ENCODE measurements around the gene TMEM225B.
"Not testable (repeated sequence)": the region's sequence is repeated elsewhere in the genome, so short reads cannot be mapped to it uniquely, and the experiment has no call there.

The TMEM225B gene

DNA sequence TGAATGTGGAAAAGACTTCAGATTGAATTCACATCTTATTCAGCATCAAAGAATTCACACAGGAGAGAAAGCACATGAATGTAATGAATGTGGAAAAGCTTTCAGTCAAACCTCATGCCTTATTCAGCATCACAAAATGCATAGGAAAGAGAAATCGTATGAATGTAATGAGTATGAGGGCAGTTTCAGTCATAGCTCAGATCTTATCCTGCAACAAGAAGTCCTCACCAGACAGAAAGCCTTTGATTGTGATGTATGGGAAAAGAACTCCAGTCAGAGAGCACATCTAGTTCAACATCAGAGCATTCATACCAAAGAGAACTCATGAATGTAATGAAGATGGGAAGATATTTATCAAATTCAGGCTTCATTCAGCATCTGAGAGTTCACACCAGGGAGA, 24.8 kb upstream of the TMEM225B start:
- Histone ChIP-seq H3K4me3 (replicated peaks; ENCODE audit: low read depth, low read length) (no peak overlapping the region), H3K36me3 (ENCODE audit: control insufficient read depth, insufficient read depth, low read length) (peaks cover 10% of the 10 kb centered on the region), H3K27me3 (replicated peaks; ENCODE audit: control insufficient read depth, insufficient read depth, low read length) (no peaks in the 10 kb centered on the region)
- TF ChIP-seq, protein P1, sequence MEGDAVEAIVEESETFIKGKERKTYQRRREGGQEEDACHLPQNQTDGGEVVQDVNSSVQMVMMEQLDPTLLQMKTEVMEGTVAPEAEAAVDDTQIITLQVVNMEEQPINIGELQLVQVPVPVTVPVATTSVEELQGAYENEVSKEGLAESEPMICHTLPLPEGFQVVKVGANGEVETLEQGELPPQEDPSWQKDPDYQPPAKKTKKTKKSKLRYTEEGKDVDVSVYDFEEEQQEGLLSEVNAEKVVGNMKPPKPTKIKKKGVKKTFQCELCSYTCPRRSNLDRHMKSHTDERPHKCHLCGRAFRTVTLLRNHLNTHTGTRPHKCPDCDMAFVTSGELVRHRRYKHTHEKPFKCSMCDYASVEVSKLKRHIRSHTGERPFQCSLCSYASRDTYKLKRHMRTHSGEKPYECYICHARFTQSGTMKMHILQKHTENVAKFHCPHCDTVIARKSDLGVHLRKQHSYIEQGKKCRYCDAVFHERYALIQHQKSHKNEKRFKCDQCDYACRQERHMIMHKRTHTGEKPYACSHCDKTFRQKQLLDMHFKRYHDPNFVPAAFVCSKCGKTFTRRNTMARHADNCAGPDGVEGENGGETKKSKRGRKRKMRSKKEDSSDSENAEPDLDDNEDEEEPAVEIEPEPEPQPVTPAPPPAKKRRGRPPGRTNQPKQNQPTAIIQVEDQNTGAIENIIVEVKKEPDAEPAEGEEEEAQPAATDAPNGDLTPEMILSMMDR (IDR thresholded peaks at IDR 0.05; ENCODE audit: insufficient read depth, low read length, poor library complexity, severe bottlenecking) = no peak
- no peak for DNase-seq (ENCODE audit: extremely low read depth, insufficient read length)

DNA sequence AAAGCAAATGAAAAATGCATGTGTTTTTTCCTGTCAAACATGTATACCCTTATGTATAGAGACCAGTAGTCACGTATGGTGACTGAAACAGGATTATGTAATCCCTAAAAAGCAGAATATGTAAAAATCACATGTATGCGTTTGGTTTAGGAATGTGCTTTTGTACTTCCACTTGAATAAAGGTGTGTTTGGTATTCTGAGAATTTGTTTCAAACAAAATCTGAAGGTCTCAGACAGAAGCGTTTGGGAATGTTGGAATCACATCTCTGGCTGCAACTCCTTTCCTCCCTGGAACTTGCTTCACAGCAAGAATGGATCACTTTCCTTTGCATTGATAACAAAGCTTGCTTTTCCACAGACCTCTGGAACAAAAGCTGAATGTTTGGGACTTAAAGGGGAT, 21.8 kb upstream of the TMEM225B start:
- TF ChIP-seq, protein P1 (IDR thresholded peaks at IDR 0.05; ENCODE audit: insufficient read depth, low read length, poor library complexity, severe bottlenecking) = no peak
- DNase-seq (ENCODE audit: extremely low read depth, insufficient read length) = no peak
- Histone ChIP-seq H3K36me3 (ENCODE audit: control insufficient read depth, insufficient read depth, low read length) (peaks cover 5% of the 10 kb centered on the region), H3K27me3 (replicated peaks; ENCODE audit: control insufficient read depth, insufficient read depth, low read length) (no peaks in the 10 kb centered on the region), H3K4me3 (replicated peaks; ENCODE audit: low read depth, low read length) (no peak overlapping the region)

DNA sequence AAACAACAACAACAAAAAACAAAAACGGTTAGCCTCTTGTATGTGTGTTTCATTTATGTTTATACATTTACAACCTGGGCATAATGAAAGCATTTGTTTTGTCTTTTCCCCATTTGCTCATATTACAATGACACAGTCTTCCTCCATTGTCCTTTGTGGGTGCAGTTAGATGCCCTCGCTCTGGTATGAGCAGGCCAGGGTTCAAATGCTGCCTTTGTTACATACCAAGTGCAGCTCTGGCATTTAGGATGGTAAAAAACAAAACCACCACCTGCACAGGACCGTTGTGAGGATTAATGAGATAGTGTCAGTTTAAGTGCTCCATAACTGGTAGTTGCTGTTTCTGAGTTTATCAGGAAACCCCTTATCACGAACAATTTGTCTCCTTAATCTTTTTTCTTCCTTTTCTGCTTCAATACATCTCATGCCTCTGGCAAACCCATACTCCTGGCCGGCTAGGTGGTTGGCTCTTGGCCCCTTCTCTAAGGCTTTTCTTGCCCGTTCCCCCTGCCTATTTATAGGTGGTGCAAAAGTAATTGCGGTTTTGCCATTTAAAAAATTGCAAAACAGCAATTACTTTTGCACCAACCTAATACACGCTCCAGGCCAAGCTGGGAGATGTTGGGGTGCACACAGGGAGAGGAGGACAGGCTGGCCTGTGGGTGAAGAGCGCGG, 18.6 kb upstream of the TMEM225B start:
- H3K4me3 ChIP-seq (replicated peaks; ENCODE audit: low read depth, low read length) = no peak overlapping the region
- no peaks in the 10 kb centered on the region for H3K36me3 ChIP-seq (ENCODE audit: control insufficient read depth, insufficient read depth, low read length)
- no peak for DNase-seq (ENCODE audit: extremely low read depth, insufficient read length)
- TF ChIP-seq, protein P1 (IDR thresholded peaks at IDR 0.05; ENCODE audit: insufficient read depth, low read length, poor library complexity, severe bottlenecking) = no peak
- no peaks in the 10 kb centered on the region for H3K27me3 ChIP-seq (replicated peaks; ENCODE audit: control insufficient read depth, insufficient read depth, low read length)

DNA sequence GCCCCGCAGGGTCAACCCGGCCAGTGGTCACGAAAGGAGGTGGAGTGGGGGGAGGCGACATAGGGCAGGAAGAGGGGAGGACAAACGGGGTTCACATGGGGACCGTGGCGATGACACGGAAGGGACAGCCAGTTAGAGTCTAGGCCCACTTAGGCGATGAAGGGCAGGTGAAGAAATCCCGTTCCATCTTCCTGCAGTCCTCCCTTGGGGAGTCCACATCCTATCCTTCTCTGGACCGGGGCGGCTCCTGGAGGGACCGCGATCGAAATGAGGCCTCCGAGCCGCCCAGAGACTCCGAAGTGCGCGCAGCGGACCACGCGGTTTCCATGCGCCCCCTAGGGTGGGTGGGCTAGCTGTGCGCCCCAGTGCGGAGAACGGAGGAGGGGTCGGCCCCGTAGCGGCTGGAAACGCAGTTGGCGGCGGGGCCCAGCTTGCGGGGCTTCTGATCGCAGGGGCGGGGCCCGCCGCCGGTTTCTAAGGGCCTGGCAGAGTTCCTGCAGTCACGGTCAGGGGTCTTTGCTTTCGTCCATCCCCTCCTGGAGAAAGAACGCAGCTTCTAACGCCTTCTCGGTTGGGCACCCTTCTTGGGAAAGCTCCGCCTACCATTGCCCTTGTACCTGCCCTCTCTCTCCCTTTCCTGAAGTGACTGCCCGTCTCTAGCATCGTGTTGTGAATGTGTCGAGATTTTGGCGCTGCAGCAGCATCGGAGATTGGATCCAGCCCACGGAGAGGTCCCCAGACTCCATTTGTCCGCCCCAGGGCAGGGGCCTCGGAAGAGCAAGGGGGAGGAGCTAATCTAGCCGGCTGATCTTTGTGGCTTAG, 17.9 kb upstream of the TMEM225B start:
- no peak overlapping the region; the same call in none of the 2 replicates for H3K4me3 ChIP-seq (replicated peaks; ENCODE audit: low read depth, low read length)
- H3K27me3 ChIP-seq (replicated peaks; ENCODE audit: control insufficient read depth, insufficient read depth, low read length) = no peaks in the 10 kb centered on the region
- H3K36me3 ChIP-seq (ENCODE audit: control insufficient read depth, insufficient read depth, low read length) = no peaks in the 10 kb centered on the region
- TF ChIP-seq, protein P1 (IDR thresholded peaks at IDR 0.05; ENCODE audit: insufficient read depth, low read length, poor library complexity, severe bottlenecking) = peak; percentile 21
- peak; percentile 29 for DNase-seq (ENCODE audit: extremely low read depth, insufficient read length)

DNA sequence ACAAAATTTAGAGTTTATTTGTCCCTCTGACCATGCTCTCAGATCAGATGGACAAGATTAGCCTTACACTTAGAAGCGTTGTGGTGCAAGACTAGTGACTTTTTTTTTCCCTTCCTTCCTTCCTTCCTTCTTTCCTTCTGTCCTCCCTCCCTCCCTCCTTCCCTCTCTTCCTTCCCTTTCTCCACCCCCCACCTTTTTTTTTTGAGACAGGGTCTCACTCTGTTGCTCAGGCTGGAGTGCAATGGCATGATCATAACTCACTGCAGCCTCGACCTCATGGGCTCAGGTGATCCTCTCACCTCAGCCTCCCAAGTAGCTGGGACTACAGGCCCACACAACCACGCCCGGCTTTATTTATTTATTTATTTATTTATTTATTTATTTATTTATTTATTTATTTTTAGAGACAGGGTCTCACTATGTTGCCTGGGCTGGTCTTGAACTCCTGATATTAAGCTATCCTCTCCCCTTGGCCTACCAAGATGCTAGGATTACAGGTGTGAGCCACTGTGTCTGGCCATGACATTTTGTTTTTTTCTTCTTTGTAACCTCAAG, 17.2 kb upstream of the TMEM225B start:
- not testable (repeated sequence) for H3K27me3 ChIP-seq (replicated peaks; ENCODE audit: control insufficient read depth, insufficient read depth, low read length); H3K36me3 ChIP-seq (ENCODE audit: control insufficient read depth, insufficient read depth, low read length); H3K4me3 ChIP-seq (replicated peaks; ENCODE audit: low read depth, low read length); DNase-seq (ENCODE audit: extremely low read depth, insufficient read length)

DNA sequence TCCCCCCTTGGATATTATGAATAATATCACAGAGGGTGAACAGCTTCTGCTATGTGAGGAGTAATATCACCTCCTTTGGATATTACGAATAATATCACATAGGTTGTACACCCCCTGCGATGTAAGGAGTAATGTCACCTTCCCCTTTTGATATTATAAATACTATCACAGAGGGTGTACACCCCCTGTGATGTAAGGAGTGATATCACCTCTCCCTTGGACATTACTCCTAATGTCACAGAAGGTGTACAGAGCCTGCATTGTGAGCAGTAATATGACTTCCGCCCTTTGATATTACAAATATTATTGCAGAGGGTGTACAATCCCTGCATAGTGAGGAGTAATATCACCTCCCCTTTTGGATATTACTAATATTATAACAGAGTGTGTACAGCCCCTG, 9.2 kb upstream of the TMEM225B start:
- Histone ChIP-seq H3K27me3 (replicated peaks; ENCODE audit: control insufficient read depth, insufficient read depth, low read length) (no peaks in the 10 kb centered on the region), H3K4me3 (replicated peaks; ENCODE audit: low read depth, low read length) (no peak overlapping the region), H3K36me3 (ENCODE audit: control insufficient read depth, insufficient read depth, low read length) (no peaks in the 10 kb centered on the region)
- DNase-seq (ENCODE audit: extremely low read depth, insufficient read length) = no peak
- TF ChIP-seq, protein P1 (IDR thresholded peaks at IDR 0.05; ENCODE audit: insufficient read depth, low read length, poor library complexity, severe bottlenecking) = no peak
